Limb (tissue), 2 donors: ENCODE measurements around the gene PARD6A.
A peak's percentile ranks its signal among the peaks of the same experiment; 100 is the strongest.

Experiments used
- DNase-seq, 2 donors: peaks; one replicate each; pipeline ENCODE4 v3.0.0-alpha.2; 2016; ENCODE audit errors: extremely low spot score in 2 of 2

PARD6A gene

DNA sequence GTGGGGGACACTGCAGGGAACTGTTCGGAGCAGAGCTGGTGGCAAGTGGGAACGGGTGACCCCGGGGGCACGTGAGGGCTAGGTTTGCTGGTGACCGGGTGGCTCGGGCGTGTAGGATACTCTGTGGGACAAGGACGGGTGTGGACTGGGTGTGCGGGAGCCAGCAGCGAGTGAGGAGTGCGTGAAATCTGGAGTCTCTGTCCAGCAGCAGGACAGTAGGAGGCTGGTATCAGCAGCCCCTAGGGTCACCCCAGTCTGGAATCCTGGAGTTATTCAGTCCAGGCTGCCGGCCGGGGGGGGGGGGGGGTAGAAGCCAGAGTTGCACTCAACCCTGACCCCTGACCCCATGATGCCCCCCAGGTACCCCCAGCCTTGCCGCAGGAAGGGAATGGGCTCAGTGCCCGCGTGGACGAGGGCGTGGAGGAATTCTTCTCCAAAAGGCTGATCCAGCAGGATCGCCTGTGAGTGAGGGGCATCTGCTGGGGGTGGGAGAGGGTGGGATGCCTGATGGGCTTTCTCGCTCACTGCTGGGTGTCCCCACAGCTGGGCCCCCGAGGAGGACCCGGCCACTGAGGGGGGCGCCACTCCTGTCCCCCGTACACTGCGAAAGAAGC is 6.9 kb upstream of the PARD6A start:
- no peak for DNase-seq

GRCh38 chr16:67654403-67654911 is 6.3 kb upstream of the PARD6A start:
- peak in 1 of 2 donors; percentile 33 for DNase-seq

DNA sequence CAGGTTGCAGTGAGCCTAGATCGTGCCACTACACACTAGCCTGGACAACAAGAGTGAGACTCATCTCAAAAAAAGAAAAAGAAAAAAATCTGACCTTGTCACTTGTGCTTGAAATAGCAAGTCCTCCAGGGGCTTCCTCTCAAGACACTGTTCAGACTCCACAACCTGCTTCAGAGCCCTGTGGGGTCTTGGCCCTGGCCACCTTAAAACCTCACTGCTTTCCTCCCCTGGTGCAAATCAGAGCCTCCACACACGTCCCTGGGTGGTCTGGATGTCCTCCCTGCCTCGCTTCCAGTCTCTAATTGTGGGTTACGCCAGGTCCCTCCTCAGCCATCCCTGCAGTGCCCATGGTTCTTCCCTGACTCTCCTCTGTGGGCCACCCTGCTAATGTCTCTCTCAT is 5.4 kb upstream of the PARD6A start:
- DNase-seq = no peak

GRCh38 chr16:67656344-67657016 is 4.3 kb upstream of the PARD6A start:
- peak in 1 of 2 donors; percentile 21 for DNase-seq

DNA sequence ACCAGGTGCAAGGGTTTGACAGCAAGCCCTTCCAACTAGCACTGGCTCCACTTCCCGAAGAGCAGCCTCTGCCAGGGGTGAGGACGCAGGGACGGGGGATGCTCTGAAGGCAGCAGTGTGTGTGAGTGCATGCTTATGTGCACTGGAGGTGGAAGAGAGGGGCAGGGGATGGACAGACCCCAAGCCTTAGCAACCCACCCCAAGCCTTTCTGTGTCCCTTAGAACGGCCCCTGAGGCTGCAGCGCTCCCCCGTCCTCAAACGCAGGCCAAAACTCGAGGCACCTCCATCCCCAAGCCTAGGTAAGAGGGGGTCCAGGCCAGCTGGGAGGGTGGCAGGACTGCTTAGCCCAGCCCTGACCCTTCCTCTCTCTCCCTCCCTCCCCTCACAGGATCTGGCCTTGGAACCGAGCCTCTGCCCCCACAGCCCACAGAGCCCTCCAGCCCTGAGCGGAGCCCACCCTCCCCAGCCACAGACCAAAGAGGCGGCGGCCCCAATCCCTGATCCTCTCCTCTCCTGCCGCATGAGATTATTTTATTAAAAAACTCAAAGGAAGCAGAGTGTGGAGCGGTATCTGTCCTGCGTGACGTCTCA is 3.6 kb upstream of the PARD6A start:
- peak in 1 of 2 donors; percentile 21 for DNase-seq

- no peak for DNase-seq
Measured at GRCh38 chr16:67657751-67658518, 2.8 kb upstream of the PARD6A start.

- no peak for DNase-seq
Measured at GRCh38 chr16:67658849-67659674, 1.7 kb upstream of the PARD6A start.

- DNase-seq = peak; percentile 91 to 96
Measured at GRCh38 chr16:67659675-67660563, 841 bp upstream of the PARD6A start, which contains the start of gene ACD. ACD (minus strand) TSS chr16:67660260; CDS start chr16:67660220, 40 bp downstream.

GRCh38 chr16:67661101-67661761 is 471 bp downstream of the PARD6A start:
- DNase-seq = no peak

GRCh38 chr16:67661886-67662652 is 1.3 kb downstream of the PARD6A start:
- no peak for DNase-seq

- no peak for DNase-seq
Measured at GRCh38 chr16:67662653-67663010, 1.9 kb downstream of the PARD6A start.

DNA sequence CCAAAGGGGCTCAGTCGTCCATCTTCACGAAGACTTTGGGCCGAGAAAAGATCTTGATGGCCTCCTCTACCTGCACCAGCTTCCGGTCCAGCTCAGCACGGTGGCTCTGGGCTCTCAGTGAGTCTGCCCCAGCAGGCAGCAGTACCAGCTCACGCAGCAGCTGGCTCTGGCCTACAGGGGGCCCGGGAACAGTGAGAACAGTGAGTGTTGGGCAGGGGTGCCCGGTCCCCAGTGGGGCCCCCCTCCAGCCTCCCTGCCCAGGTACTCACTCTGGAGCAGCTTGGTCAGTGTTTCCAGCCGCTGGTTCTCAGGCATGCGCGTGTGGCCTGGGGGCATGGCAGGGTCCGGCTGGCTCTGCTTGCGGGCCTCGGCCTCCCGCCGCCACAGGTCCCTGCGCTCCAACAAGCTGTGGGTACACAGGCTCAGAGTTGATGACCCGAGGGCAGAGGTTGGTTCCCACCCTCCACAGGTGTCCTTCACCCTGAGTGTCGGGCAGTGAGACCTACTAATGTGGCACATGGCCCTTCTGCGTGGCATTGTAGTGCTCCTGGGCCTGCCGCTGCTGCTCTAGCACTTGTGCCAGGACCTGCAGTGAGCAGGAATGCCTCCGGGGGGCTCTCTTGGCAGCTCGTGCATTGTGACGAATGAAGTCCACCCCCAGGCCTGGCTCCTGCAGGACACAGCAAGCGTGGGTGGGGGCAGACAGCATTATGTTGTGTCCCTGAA is 2.6 kb downstream of the PARD6A start:
- DNase-seq = peak in 1 of 2 donors; percentile 46

DNA sequence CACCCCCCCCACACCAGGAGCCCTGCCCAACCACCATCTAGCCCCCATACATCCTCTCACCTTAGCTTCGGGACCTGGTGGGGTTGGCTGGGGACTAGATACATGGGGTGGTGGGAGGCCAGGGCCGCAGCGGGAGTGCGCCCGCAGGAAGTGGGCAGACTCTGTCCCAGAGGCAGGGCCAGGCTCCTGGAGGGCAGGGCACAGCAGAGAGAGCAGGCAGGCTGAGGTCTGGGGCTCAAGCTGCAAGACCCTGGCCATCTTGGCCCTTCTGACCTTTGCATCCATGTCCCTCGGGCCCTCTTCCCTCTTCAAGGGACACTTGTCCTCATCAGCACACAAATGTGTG is 3.1 kb downstream of the PARD6A start:
- DNase-seq = no peak

DNA sequence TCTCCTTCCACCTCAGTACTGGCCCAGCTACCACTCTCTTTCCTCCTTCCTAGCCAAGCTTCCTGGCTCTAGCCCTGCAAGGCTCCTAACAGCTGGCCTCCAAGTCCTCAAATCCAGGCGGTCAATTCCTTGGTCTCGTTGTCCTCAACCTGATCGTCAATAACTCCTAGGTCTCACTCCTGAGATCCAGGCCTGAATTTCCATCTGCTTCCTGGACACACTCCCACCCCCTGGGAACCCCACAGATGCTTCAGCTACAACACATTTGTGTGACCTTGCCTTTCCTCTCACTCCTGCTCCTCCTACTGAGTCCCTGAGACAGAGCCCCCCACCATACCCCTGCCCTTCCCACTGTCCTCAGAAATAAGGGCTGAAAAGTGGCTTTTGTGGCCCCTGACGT is 3.5 kb downstream of the PARD6A start:
- no peak for DNase-seq

- no peak for DNase-seq
Measured at GRCh38 chr16:67664871-67665270, 4.1 kb downstream of the PARD6A start.

GRCh38 chr16:67665598-67665997 is 4.8 kb downstream of the PARD6A start:
- no peak for DNase-seq

DNA sequence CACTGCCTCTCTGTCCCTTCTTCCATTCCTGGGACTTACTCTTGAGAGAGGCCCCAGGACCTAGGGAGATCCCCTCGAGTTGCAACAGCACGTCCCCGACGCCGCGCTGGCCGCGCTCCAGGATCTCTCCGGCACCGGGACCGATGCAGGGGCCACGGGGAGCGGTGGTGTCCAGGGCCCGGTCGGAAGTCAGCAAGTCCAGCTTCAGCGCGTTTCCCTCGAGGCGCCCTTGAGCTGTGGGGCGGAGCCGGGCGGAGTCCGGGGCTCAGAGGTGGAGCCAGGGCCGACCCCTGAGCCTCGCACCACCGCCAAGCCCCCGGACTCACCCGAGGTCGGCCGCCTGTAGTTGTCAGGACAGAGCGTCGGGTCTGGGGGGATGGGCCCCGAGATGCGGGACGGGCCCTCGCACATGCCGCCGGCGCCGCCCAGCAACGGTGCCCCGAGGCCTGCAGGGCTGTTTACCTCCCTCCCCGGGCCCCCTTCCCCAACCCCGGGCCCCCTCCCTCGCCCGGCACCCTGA is 5.3 kb downstream of the PARD6A start:
- DNase-seq = peak in 1 of 2 donors; percentile 62
